Pulmonary artery endothelial cell (primary cell): Measurements from ENCODE around the gene RBFOX2. TPM values are rescaled to one million over a fixed set of nuclear protein-coding genes. Genes with fewer than 3 reads are reported as not detected.
"Not testable (repeated sequence)": the region's sequence is repeated elsewhere in the genome, so short reads cannot be mapped to it uniquely, and the experiment has no call there.

Source experiments
- DNase-seq: peaks from one replicate; pipeline ENCODE4 v3.0.0-alpha.2; 2011; ENCODE audit warnings: low read depth, low spot score
- total RNA-seq: library from RNA; depleted of rRNA; stranded (reverse); fragments of >200 nt; gene quantifications from 2 replicates; pipeline ENCODE4 v1.2.3, GENCODE V29; 2014

The RBFOX2 gene
- total RNA-seq, 1 donor from 2014 or later, result 151 TPM

DNA sequence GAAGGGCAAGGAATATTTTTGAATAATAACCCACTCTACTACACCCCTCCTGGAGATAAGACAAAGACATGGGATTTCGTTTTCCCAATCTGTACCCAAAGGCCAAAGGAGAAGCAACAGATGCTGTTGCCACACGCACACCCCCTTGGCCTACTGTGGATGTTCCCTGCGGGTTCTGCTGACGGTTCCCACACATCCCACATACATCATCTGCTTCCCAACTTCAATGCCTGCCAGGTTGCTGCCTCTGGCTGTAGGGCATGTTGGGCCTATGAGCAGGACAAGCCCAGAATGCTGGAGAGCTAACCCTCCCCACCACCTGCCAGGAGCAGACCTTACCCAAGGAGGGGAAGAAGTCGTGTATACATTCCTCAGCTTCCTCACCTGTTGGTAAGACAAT, 13.6 kb upstream of the RBFOX2 start:
- no peak for DNase-seq

DNA sequence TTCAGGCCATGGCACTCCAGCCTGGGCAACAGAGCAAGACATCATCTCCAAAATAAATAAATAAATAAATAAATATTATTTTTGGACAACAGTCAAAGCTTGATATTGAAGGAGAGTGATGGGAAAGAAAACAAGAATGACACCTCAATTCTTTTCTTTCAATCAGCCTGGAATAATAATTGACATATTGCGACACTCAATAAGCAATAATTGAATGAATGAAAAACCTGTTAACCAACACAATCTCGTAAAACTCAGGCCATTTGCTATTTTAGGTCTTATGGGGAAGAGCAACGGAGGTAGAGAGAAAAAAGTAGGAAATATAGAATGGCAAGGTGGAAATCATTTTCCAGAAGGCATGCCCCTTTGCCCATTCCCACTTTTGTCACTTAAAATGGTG, 10.5 kb upstream of the RBFOX2 start:
- DNase-seq, result no peak

DNA sequence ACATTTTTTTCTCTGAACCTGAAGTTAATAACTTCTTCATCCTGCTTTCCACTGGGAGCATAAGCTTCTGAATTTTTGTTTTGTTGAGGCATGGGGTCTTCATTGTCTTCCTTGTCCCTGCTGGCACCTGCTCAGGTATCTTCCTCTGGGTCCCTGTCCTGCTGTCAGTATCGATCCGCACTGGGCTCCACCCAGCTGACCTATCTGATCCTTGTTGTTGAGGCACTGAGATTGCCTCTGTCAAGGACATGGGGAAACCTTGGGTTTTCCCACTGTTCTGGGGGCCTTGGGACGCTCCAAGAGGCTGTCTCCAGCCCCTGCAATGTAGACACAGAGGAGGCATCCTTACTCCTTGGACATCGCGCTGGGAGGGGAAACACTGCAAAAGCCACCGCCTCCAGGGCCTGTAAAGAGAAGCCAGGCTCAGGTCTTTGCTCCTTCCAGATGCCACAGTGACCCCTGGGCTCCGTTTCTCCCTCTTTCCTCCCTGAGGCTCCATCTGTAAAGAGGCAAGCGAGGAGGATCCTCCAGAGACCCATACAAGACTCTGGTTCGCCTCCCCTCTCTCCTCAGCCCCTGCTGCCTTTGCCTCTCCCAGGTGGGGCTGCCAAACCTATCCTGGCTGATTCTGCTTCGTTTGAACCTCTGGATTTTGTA, 8.6 kb upstream of the RBFOX2 start:
- DNase-seq, result no peak

DNA sequence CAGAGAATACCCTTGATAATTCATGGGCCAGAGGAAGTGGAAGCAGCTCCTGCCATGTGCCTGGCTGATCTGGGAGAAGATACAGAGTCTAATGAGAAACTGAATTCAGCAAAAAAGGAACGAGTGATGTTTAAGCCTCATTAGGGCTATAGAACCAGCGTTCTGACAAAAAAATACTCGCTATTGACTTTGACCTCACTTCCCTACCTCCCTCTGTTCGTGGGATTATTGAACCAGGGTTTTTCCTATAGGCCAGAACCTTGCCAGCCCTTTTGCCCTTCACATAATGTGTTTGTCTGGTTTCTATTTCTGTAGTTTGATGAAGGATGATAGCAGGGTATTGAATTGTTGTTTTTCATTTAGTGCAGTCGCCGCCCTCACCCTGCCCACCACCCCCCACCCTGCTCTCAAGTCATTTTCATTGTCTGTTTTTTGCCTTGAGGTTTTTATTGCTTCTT, 7.6 kb upstream of the RBFOX2 start:
- DNase-seq, result no peak

DNA sequence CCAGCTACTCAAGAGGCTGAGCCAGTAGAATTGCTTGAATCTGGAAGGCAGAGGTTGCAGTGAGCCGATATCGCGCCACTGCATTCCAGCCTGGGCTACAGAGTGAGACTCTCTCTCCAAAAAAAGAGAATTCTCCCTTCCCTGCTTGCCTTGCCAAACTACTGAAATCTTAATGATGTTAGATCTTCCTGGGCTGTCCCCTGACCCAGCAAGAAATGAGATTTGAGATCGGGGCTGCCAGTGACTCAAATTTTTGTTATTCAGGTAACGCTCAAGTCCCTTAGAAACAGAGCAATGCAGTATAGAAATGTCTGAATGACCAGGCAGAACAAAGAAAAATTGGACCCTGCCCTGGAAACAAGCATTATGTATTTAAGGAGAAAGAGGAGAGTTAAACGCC, 4.0 kb upstream of the RBFOX2 start:
- no peak for DNase-seq

DNA sequence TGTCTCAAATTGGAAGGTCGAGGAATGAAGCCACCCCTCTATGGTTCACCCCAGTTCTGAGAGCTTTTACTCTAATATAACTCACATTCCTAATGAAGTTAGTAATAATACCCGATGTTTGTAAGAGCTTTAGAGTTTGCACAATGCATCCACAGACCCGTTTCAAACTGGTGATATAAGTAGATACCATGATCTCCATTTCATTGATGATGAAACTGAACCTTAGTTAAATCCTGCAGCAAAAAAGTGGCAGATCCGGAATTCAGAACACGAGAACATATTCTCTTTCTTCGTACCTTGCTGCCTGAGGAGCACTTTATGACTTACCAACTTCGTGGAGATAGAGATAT, 757 bp upstream of the RBFOX2 start:
- DNase-seq, result no peak

DNA sequence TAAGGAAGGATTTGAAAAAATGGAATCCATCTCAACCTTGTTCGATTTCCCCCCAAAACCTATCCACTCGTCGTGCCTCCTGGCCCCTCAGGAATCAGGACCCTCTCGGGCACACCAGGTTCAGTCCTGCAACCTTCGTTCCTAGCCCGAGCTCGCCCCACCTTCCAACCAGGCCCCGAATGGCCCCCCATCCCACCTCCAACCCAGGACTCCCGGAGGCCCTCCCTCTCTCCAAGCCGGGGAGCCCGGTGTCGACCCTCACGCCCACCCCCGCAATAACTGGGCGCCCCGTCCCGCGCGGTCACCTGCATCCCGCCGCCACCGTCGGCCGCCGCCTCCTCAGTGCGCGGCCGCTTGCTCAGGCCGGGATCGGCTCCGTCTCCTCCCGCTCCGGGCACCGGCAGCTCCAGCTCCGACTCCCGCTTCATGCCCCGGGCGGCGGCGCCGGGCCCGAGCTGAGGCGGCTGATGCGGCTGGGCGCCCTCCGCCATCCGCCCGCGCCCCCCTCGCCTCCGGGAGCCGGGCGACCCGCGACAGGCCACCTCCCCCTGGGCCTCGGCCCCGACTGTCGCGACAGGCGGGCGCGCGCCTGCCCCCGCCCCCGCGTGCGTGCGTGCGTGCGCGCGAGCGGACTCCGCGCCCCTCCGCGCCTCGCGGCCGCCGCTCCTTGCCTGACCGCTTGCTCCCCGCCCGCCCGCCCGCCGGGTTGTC, 534 bp downstream of the RBFOX2 start:
- no peak for DNase-seq

- no peak for DNase-seq
Observed at GRCh38 chr22:36027579-36027934, 1.1 kb downstream of the RBFOX2 start.

DNA sequence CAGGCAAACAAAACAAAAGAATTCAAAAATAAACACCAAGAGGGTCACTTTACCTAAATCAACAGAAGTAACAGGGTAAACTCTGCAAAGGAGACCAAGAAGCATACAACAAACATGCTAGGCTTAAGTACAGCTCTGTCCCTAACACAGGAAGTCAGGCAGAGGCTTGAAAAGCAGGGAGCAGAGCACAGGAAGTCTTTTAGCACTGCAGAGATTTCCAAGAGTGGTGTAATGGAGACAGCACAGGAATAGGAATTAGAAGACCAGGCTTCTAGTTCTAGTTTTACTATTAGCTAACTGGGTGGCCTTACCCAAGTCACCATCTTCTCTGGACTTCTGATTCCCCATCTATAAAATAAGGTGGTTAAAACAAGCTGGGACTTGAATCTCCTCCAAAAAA, 1.9 kb downstream of the RBFOX2 start:
- DNase-seq, result no peak

DNA sequence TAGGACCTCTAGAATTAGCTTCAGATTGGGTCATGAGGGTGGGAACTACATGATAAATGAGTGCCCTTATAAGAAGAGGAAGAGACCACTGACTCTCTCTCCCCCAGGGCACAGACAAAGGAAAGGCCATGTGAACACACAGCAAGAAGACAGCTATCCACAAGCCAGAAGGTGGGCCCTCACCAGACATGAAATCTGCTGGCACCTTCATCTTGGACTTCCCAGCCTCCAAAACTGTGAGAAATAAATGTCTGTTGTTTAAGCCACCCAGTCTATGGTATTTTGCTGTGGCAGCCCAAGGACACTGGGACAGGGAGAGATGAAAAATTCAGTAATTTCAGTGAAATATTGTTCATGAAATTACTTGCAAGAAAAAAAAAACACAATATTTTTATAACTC, 5.9 kb downstream of the RBFOX2 start:
- DNase-seq, result no peak

- no peak for DNase-seq
Observed at GRCh38 chr22:36022162-36022561, 6.5 kb downstream of the RBFOX2 start.

DNA sequence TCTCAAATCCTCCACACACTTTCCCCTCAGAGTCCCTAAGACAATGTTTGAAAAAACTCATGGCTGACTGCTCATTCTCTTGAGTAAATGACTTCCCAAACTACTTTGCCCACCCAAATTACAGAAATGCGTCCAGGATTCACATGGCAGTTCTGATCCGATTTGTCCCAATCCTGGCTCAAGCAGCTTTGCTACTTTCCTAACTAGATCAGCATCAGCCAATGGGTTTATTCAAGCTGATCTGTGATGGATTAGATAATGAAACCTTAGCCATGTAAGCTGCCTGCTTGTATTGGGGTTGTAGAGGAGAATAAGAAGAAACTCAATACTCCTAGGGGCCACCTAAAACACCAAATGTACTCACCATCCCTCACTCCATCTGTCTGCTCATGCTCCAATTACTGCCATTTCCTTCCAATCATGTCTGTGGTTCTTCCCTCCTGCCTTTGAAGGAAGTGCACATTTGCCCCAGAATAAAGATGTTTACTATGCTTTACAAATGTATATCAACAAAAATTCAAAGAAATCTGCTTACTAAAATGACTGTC, 6.9 kb downstream of the RBFOX2 start:
- DNase-seq, result no peak

- DNase-seq, result not testable (repeated sequence)
Observed at GRCh38 chr22:36020865-36021264, 7.8 kb downstream of the RBFOX2 start.

DNA sequence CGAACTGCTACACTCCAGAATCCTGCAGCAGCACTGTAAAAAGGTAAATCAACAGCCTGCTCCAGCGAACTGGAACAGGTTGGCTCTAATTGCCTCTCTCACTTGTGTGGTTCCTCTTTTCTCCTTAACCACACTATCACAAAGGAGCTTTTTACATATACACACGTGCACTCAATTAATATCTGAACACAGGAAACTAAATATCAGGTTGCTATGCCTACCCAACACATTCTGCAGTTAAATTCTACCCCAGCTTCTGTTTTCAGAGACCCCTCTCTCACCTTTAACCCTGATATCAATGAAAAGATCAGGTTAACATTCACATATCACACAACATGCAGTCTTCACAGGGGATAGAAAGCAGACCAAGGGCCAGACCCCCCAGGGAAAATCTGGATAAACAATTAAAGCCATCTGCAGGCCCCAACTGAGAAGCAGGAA, 11.0 kb downstream of the RBFOX2 start:
- DNase-seq, result no peak

GRCh38 chr22:36016684-36017083, 11.9 kb downstream of the RBFOX2 start:
- DNase-seq, result no peak

- DNase-seq, result no peak
Observed at GRCh38 chr22:36015811-36016529, 12.7 kb downstream of the RBFOX2 start.

DNA sequence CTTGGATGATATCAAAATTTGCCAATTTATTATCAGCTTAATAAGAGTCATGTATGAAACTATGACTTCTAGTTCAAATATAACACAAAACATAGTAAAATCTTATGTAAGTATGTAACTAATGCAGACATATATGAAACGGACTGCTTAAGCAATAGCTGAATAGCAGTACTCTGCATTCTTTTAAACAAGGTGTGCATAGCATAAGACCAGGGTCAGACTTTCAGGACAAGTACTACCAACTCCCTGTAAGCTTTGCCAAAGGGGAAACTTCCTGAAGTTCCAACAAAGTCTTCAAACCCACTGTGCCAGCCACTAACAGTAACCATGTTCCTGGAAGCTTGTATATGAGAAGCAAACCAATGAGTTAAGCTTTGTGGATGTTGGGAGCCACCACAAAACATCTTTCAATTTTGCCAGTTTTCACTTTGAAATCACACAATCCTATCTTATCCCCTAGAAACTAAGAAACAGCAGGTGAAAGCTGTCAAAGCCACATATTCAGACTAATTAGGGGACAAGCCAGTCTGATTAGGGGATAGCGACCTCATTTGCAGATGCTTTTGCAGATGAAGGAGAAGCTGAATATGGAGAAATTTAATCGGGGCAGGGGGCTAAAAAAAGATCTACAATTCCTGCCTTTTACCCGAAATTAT, 13.3 kb downstream of the RBFOX2 start:
- DNase-seq, result no peak

DNA sequence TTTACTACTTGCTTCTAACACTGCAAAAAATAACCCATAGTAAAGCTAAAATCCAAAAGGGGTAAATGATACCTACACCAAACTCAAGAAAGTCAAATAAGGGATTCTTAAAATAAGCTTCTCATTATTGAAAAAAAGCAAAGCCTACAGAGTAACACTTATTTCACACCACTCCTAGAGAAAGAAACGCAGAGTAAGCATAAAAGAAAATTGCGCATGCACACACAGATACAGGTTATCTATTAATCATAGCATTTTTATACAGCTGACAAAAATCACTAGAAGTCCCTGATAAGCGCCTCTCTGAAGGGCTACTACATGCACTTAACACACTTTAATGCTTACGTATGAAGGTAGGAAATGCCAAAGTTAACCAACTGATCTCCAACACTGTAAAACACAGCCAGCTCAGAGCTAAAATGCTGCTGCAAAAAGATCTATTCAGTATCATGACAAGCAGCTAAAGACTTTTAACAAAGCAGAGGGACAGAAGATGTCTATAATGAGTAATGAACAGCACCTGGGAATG, 14.0 kb downstream of the RBFOX2 start:
- DNase-seq, result no peak

- DNase-seq, result no peak
Observed at GRCh38 chr22:36012332-36012731, 16.3 kb downstream of the RBFOX2 start.

DNA sequence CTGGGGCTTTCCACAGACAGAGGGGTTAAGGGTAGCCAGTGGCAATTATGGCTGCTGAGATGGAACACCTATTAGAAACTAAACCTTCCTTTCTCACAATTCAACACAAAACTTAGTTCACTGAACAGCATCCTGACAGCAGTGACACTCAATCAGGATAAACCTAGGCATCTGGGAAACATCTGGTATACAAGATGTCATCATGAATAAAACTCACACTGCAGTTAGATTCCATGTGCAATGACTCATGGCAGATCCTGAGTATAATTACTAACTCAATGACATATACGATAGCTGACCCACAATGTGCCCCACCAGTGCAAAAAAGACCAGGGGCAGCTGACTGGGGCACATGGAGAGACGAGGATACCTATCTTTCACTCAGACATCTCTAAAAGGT, 17.7 kb downstream of the RBFOX2 start:
- no peak for DNase-seq

DNA sequence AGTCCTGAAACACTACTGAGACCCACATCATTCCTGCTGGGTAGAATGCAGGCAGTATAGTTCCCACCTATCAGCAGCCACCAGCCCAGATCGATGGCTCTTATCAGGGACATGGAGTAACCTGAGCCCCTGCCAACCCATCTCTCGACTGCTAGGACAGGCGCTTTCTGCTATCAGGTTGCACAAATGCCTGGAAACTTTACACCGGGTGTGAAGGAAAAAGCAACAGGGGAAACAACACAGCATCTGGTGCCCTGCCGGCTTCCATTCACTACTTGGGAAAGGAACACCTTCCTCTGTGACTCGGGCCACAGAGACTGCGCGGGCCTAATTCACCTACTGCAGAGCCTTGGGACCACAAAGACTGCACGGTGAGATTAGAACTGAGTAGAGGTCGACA, 18.5 kb downstream of the RBFOX2 start:
- DNase-seq, result no peak

DNA sequence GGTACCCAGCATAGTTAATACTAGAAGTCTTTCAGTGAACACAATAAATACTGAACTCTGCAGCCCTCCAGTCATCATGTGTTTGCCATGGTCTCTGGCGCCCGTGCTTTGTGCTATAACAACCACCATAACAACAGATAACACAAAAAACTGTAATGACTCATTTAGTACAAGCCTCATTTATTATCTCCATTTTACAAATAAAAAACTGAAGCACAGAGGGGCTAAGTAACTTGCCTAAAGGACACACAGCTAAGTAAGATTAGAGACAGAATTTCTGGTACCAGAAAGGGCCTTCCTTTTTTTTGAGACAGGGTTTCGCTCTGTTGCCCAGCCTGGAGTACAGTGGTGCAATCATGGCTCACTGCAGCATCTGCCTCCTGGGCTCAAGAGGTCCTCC, 19.5 kb downstream of the RBFOX2 start:
- DNase-seq, result no peak
